ENCODE data around the gene ANO2.

Gene ANO2

DNA sequence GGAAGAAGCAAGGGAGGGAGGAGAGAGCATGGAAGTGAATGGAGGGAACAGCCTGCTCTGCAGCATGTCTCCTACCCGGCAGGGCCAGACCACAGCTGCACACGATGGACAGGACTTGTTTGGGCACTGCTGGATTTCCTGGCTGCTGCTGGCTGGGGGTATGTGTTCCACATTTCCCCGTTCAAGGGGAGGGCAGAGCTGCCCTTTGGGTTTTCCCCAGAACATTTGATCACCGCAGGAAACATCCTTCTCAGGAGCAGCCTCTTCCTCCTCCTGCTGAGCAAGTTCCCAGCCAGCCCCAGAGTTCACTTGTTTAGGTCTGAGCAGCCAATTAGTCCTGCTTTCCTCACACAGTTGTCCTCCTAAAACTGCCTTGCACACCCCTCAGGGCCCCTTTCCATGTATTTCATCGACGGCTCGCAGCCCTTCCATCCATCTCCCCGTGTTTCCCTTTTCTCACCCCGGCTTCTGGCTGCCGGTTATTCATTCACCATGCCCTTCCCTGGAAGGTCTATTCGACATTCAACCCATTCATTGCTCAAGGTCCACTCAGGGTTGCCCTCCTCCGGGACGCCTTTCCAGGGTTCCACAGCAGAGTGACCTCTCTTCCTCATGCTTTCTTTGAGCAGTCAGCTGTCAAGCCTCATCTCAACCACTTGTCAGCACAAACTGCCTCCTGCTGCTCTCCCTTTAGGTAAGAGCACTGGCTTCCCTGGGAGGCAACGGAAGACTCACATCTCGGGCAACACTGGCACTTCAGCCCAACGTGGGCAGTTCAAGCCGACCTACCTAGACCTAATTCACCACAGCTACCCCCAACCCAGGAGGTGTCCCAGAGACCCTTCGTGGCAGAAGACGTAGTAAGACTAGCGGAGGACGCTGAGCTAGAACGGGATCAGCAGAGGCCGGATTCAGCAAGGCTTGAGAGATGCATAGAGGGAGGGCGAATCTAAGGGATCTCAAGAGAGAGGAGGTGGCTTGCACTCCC, 20.1 kb upstream of the ANO2 start:
- no peak for DNase-seq (ENCODE audit: low spot score)

GRCh38 chr12:5963515-5963914, 18.5 kb upstream of the ANO2 start:
- no peak for DNase-seq (ENCODE audit: low spot score)

DNA sequence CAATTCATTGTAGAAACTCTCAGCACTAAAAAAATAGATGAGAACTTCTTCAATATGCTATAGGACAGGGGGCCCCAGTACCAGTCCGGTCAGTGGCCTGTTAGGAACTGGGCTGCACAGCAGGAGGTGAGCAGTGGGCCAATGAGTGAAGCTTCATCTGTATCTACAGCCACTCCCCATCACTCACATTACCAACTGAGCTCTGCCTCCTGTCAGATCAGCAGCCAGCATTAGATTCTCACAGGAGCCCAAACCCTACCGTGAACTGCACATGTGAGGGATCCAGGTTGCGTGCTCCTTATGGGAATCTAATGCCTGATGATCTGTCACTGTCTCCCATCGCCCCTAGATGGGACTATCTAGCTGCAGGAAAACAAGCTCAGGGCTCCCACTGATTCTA, 15.7 kb upstream of the ANO2 start:
- no peak for DNase-seq (ENCODE audit: low spot score)

DNA sequence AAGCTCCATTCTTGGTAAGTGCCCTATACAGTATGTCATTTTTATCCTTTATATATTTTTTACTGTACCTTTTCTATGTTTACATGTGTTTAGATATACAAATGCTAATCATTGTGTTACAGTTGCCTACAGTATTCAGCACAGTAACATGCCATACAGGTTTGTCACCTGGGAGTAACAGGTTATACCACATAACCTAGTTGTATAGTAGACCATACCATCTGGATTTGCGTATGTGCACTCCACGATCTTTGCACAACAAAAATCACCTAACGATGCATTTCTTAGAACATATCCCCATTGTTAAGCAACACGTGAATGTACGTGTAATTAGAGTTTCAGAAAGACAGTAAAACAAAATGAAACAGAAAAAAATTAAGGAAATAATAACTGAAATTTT, 11.9 kb upstream of the ANO2 start:
- no peak for DNase-seq (ENCODE audit: low spot score)

GRCh38 chr12:5954661-5955060, 9.6 kb upstream of the ANO2 start:
- DNase-seq (ENCODE audit: low spot score): no peak

DNA sequence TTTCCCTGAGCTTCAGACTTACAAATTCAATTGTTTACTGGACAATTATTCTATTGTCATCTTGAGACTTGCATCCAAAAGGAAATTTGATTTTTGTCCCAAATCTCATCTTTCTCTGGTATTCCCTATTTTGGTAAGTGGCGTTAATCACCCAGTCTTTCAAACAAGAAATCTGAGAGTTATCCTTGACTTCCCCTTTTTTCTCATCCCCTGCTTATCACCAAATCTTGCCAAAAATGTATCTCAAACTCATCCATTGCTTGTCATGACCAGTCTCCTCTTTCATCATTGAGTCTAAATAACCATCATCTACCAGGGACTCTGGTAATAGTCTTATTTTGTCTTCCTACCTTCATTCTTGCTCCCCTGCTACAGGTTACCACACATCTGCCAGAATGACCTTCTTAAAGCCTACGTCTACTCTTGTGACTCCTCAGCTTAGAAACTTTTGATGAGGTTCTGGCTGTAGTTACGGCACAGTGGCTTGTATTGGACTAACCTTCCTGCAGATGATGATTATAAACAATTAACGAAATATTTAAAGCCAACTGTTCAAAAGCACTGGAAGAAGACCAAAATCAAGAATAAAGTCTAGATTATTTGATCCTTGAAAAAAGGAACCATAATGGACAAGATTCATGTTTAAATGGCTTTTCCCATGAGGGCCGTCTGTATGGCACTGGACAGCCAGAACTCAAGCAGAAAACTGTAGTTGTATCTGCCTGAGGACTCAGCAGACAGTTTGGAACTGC, 9.0 kb upstream of the ANO2 start:
- no peak for DNase-seq (ENCODE audit: low spot score)

GRCh38 chr12:5952031-5952430, 7.0 kb upstream of the ANO2 start:
- no peak for DNase-seq (ENCODE audit: low spot score)

- no peak for DNase-seq (ENCODE audit: low spot score)
Measured at GRCh38 chr12:5948696-5949095, 3.6 kb upstream of the ANO2 start.

GRCh38 chr12:5947006-5947405, 1.9 kb upstream of the ANO2 start:
- no peak for DNase-seq (ENCODE audit: low spot score)

DNA sequence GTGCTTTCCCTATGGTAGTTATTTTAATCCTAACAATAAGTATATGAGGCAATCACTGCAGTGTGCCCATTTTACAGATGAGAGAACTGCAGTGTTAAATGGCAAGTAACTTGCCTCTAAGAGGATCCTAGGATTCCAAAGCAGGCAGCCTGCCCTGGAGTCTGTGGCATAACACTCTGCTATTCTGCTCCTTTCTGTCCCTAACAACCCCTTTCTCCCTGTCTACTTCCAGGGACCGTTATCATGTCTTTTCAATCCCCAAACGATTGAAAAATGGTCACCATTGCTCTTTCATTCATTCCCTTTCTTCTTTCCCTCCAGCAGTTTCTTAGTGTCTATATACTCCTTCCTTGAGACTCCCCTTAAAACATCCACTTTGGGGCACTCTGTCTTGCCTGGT, 1.3 kb upstream of the ANO2 start:
- no peak for DNase-seq (ENCODE audit: low spot score)

- DNase-seq (ENCODE audit: low spot score): no peak
Measured at GRCh38 chr12:5944688-5945070, 380 bp downstream of the ANO2 start.

GRCh38 chr12:5944053-5944452, 1.0 kb downstream of the ANO2 start:
- no peak for DNase-seq (ENCODE audit: low spot score)

GRCh38 chr12:5941907-5942306, 3.2 kb downstream of the ANO2 start:
- no peak for DNase-seq (ENCODE audit: low spot score)

DNA sequence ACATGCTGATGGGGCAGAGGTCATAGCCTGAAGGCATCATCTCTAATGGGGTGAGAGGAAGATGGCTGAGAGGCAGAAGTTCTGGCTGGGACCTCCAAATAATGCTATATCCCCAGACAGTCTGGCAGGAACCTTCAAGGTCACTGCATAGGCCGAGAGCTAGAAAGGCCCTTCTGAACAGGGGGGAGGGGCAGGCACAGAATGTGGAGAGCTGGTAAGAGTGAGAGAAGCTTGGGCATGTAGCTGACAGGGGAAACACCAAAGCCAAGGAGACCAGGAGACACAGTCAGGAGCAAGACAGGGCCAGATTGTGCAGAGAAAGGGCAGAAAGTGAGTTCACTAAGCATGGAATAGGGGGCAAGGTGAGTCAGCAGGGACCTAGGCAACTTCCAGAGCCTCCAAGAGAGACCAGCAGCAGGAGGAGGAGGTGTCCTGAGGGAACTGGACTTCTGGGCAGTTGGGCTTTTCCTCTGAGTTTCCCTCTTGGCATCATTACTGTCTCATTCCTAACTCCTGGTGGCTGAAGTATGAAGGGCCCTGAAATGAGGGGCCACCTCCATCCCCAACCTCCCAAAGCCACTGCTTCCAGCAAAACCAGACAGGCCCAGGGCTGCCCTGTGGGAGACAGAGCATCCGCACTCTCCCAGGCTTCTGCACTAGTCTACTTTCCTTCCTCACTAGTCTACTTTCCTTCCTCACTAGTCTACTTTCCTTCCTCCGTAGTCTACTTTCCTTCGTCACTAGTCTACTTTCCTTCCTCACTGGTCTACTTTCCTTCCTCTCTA, 17.1 kb downstream of the ANO2 start:
- no peak for DNase-seq (ENCODE audit: low spot score)

DNA sequence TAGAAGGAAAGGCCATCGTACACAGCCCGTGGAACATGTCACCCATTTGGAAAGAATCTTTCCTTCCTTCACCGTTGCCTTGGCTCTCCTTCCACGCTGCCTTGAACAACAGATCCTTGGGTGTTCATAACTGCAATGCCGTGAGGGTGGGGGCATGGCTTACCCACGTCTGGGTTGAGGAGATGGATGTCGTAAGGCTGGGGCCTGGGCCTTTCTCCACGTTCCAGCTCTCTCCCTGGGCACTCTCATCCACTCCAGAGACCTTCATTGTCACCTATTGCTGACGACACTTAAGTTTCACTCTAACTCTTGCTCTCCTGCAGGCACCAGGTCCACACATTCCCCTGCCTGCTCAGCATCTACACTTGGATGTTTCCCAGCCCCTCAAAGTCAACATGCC, 19.4 kb downstream of the ANO2 start:
- DNase-seq (ENCODE audit: low spot score): no peak

GRCh38 chr12:5924342-5924741, 20.7 kb downstream of the ANO2 start:
- DNase-seq (ENCODE audit: low spot score): no peak

GRCh38 chr12:5923751-5924150, 21.3 kb downstream of the ANO2 start:
- no peak for DNase-seq (ENCODE audit: low spot score)

GRCh38 chr12:5923043-5923605, 21.9 kb downstream of the ANO2 start:
- no peak for DNase-seq (ENCODE audit: low spot score)

- DNase-seq (ENCODE audit: low spot score): no peak
Measured at GRCh38 chr12:5921966-5922899, 22.8 kb downstream of the ANO2 start.

GRCh38 chr12:5921027-5921909, 23.8 kb downstream of the ANO2 start:
- DNase-seq (ENCODE audit: low spot score): no peak

Data from CD4-positive, alpha-beta T cell treated with Interleukin-15 for 4 hours (primary cell).